Loucy (cell line): ENCODE data around the gene MCTP2.

Experiments used
- H2AFZ ChIP-seq: fragments of 200-600 bp; sonication (generic); 2 replicates; pipeline ENCODE4 v1.6.0; 2016; ENCODE audit warnings: antibody characterized with exemption, mild to moderate bottlenecking, low read length, moderate library complexity
- H3F3A ChIP-seq: fragments of 200-600 bp; 2 replicates; pipeline ENCODE4 v1.6.0; 2016; ENCODE audit warnings: antibody characterized with exemption, low read depth, mild to moderate bottlenecking
- H3K27me3 ChIP-seq: fragments of 200-600 bp; sonication (generic); 2 replicates; pipeline ENCODE4 v1.6.1; 2014; ENCODE audit warnings: low read length, mild to moderate bottlenecking; ENCODE audit not compliant: insufficient read depth, poor library complexity, severe bottlenecking
- H3K36me3 ChIP-seq: fragments of 200-600 bp; sonication (generic); 2 replicates; pipeline ENCODE4 v1.6.1; 2016; ENCODE audit warnings: low read length; ENCODE audit not compliant: insufficient read depth
- H3K4me1 ChIP-seq: fragments of 200-600 bp; sonication (generic); 2 replicates; pipeline ENCODE4 v1.5.1; 2014; ENCODE audit warnings: low read length, mild to moderate bottlenecking; ENCODE audit not compliant: insufficient read depth, poor library complexity, severe bottlenecking
- H3K4me2 ChIP-seq: fragments of 200-600 bp; sonication (generic); 2 replicates; pipeline ENCODE4 v1.6.0; 2014; ENCODE audit warnings: antibody characterized with exemption, low read length, low read depth, mild to moderate bottlenecking; ENCODE audit not compliant: poor library complexity, severe bottlenecking
- H3K4me3 ChIP-seq: fragments of 200-600 bp; sonication (generic); 2 replicates; pipeline ENCODE4 v1.5.1; 2014; ENCODE audit warnings: low read length, mild to moderate bottlenecking, mixed read lengths; ENCODE audit not compliant: poor library complexity, severe bottlenecking
- H3K79me2 ChIP-seq: fragments of 200-600 bp; sonication (generic); 2 replicates; pipeline ENCODE4 v1.6.1; 2014; ENCODE audit warnings: low read length; ENCODE audit not compliant: insufficient read depth
- H3K9ac ChIP-seq: fragments of 200-600 bp; sonication (generic); 2 replicates; pipeline ENCODE4 v1.6.0; 2014; ENCODE audit warnings: mild to moderate bottlenecking, low read depth, low read length, moderate library complexity; ENCODE audit not compliant: poor library complexity, severe bottlenecking
- H3K9me2 ChIP-seq: fragments of 200-600 bp; sonication (generic); replicated peaks from 2 replicates; pipeline ENCODE4 v1.6.1; 2016; ENCODE audit warnings: low read depth, low read length, mixed read lengths
- H3K9me3 ChIP-seq: fragments of 200-600 bp; sonication (generic); 2 replicates; pipeline ENCODE4 v1.6.1; 2014; ENCODE audit warnings: mild to moderate bottlenecking, antibody characterized with exemption, low read length, low read depth; ENCODE audit not compliant: insufficient read depth
- H4K20me1 ChIP-seq: fragments of 200-600 bp; sonication (generic); 2 replicates; pipeline ENCODE4 v1.6.0; 2014; ENCODE audit warnings: antibody characterized with exemption, low read length, mild to moderate bottlenecking; ENCODE audit not compliant: insufficient read depth, poor library complexity, severe bottlenecking
- CTCF ChIP-seq: fragments of 200-600 bp; sonication (generic); conservative IDR thresholded peaks from 2 replicates; pipeline ENCODE4 v1.5.1; 2014; ENCODE audit warnings: mild to moderate bottlenecking, antibody characterized with exemption, low read length
- EZH2phosphoT487 ChIP-seq: fragments of 200-600 bp; IDR thresholded peaks from 2 replicates; pipeline ENCODE4 v1.6.1; 2018; ENCODE audit warnings: antibody characterized with exemption, mild to moderate bottlenecking, moderate library complexity, borderline replicate concordance

The MCTP2 gene

DNA sequence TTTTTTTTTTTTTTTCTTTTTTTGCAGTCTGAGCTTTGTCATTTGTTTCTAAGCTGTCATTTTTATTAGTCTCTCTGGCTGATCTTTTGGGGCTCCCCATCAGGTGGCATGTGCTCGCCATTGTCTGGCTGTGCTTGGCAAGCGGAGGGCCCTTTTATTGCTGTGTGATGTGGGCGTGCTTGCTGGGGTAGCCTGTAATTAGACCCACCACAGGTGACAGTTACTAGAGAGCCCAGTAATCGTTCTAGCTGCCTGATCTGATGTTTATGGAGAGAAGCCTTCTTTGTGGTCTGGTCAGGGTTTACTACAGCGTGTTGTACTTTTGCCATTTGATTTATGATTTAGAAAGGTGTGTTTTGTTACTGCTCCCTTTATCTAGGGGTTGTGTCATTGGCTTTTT, 179.9 kb downstream of the MCTP2 start:
- H3K27me3 ChIP-seq: no peaks in the 10 kb centered on the region
- H3K4me1 ChIP-seq: peaks cover 49% of the 10 kb centered on the region
- no peak overlapping the region for H3K9ac ChIP-seq

DNA sequence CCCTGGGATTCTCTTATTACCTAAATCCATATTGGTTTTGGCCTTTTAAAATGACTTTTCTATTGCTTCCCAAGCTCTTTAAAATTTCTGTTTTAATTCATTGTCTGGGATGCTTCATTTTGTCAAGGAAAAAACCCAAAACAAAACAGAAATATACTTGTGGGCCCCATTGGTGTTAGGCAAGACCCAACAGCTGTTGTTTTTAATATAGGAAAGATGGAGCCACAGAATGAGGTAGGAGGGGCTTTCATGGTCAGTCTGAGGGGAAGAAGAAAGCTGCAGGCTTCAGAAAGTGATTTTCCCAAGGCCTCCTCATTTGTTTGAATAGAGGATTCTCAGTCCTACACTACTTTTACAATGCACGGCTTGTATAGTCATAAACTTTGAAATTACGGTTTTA, 180.5 kb downstream of the MCTP2 start:
- Histone ChIP-seq H3K4me2 (peak overlapping the region; percentile 39), H3F3A (no peaks in the 10 kb centered on the region), H3K36me3 (peaks cover 43% of the 10 kb centered on the region; the same call in 1 of the 2 replicates), H3K27me3 (no peaks in the 10 kb centered on the region), H3K9me2 (no peaks in the 10 kb centered on the region), H3K9ac (no peak overlapping the region), H3K4me1 (peaks cover 49% of the 10 kb centered on the region), H3K4me3 (no peak overlapping the region), H3K79me2 (no peaks in the 10 kb centered on the region), H2AFZ (no peak overlapping the region), H3K9me3 (no peaks in the 10 kb centered on the region), H4K20me1 (peaks cover 22% of the 10 kb centered on the region)
- TF ChIP-seq EZH2phosphoT487 (no peak), CTCF (no peak)

More for the DNA sequence above, 179.9 kb downstream of the MCTP2 start:
- H3K4me2 ChIP-seq: peak overlapping the region; percentile 40
- no peaks in the 10 kb centered on the region for H3K9me3 ChIP-seq
- no peak overlapping the region for H2AFZ ChIP-seq
- peaks cover 22% of the 10 kb centered on the region for H4K20me1 ChIP-seq
- no peak overlapping the region for H3K4me3 ChIP-seq
- H3K79me2 ChIP-seq: no peaks in the 10 kb centered on the region
- TF ChIP-seq EZH2phosphoT487: no peak
- TF ChIP-seq CTCF: no peak
- H3K36me3 ChIP-seq: peaks cover 44% of the 10 kb centered on the region; the same call in 1 of the 2 replicates
- H3K9me2 ChIP-seq: no peaks in the 10 kb centered on the region
- H3F3A ChIP-seq: no peaks in the 10 kb centered on the region

DNA sequence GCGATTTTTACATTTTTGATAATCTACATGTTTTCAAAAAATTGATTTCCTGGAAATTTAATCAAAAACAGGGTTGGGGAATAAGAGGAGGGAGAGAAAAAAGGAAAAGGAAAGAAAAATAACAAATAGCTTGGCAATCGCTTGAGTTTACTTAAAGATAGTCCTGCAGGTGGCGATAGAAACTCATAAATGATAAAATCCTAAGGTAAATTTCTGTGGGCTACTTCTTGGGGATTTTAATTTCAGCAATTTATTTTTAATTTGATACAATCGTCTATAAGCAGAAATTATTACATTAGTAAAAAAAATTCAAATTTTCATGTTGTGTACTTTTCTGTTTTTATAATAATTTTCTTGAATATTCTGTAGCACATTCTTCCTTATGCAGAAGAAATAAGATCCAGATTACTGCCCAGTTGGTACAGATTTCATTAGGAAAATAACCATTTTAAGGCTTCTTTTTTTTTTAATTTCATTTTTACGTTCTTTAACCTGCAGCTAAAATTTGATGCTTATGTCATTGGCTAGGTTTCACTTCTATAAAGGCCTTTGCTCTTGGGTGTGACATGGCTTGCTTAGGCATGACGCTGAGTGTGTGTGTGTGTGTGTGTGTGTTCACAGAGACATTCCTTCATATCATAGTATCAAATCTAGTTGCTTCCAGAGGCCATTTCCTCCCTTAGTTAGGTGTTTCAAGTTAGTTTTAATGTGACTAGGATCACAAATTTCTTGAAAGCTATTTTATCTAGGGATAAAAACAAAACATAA, 181.8 kb downstream of the MCTP2 start:
- Histone ChIP-seq H3F3A (no peaks in the 10 kb centered on the region), H3K9ac (peak overlapping the region; percentile 47), H3K36me3 (peaks cover 43% of the 10 kb centered on the region; the same call in 1 of the 2 replicates), H3K27me3 (no peaks in the 10 kb centered on the region), H3K9me3 (no peaks in the 10 kb centered on the region), H3K4me1 (peaks cover 49% of the 10 kb centered on the region), H2AFZ (no peak overlapping the region), H3K4me3 (peak overlapping the region; percentile 24), H4K20me1 (peaks cover 22% of the 10 kb centered on the region), H3K4me2 (peak overlapping the region; percentile 61), H3K9me2 (no peaks in the 10 kb centered on the region), H3K79me2 (no peaks in the 10 kb centered on the region)
- TF ChIP-seq CTCF (peak; percentile 84), EZH2phosphoT487 (no peak)
